MM.1S (cell line): ENCODE measurements around the gene RMI1.
A peak's percentile ranks its signal among the peaks of the same experiment; 100 is the strongest.

ENCODE experiments used
- DNase-seq: peaks from one replicate; pipeline ENCODE4 v3.0.0-alpha.2; 2015
- H2AFZ ChIP-seq: fragments of 300-600 bp; sonication (generic); 2 replicates; pipeline ENCODE4 v1.6.0; 2016; ENCODE audit warnings: antibody characterized with exemption, low read length
- H3F3A ChIP-seq: fragments of 300-600 bp; sonication (generic); 2 replicates; pipeline ENCODE4 v1.6.1; 2016; ENCODE audit warnings: mild to moderate bottlenecking, antibody characterized with exemption, low read length, moderate library complexity, mixed read lengths; ENCODE audit not compliant: insufficient read depth
- H3K27ac ChIP-seq: fragments of 300-600 bp; sonication (generic); 2 replicates; pipeline ENCODE4 v1.5.1; 2016; ENCODE audit warnings: mild to moderate bottlenecking, low read length
- H3K27me3 ChIP-seq: fragments of 300-600 bp; sonication (generic); replicated peaks from 2 replicates; pipeline ENCODE4 v1.6.0; 2016; ENCODE audit warnings: low read length; ENCODE audit not compliant: insufficient read depth
- H3K36me3 ChIP-seq: fragments of 300-600 bp; sonication (generic); replicated peaks from 2 replicates; pipeline ENCODE4 v1.6.1; 2016; ENCODE audit warnings: mild to moderate bottlenecking, low read length, mixed read lengths; ENCODE audit not compliant: insufficient read depth
- H3K4me1 ChIP-seq: fragments of 300-600 bp; sonication (generic); 2 replicates; pipeline ENCODE4 v1.6.1; 2016; ENCODE audit warnings: low read length, mixed read lengths
- H3K4me2 ChIP-seq: fragments of 300-600 bp; sonication (generic); 2 replicates; pipeline ENCODE4 v1.6.0; 2016; ENCODE audit warnings: low read depth, low read length
- H3K4me3 ChIP-seq: fragments of 300-600 bp; sonication (generic); 2 replicates; pipeline ENCODE4 v1.5.1; 2016; ENCODE audit warnings: low read length, mixed read lengths
- H3K79me2 ChIP-seq: fragments of 300-600 bp; sonication (generic); 2 replicates; pipeline ENCODE4 v1.6.1; 2016; ENCODE audit warnings: mixed run types, low read length, mixed read lengths
- H3K9ac ChIP-seq: fragments of 300-600 bp; sonication (generic); 2 replicates; pipeline ENCODE4 v1.6.1; 2016; ENCODE audit warnings: low read length, mixed read lengths
- H3K9me2 ChIP-seq: fragments of 300-600 bp; sonication (generic); replicated peaks from 2 replicates; pipeline ENCODE4 v1.6.1; 2016; ENCODE audit warnings: mild to moderate bottlenecking, low read length, mixed read lengths; ENCODE audit not compliant: insufficient read depth
- H3K9me3 ChIP-seq: fragments of 300-600 bp; sonication (generic); replicated peaks from 2 replicates; pipeline ENCODE4 v1.6.1; 2016; ENCODE audit warnings: mild to moderate bottlenecking, low read length, mixed read lengths; ENCODE audit not compliant: insufficient read depth
- H4K20me1 ChIP-seq: fragments of 300-600 bp; sonication (generic); 2 replicates; pipeline ENCODE4 v1.6.1; 2016; ENCODE audit warnings: mild to moderate bottlenecking, low read length, moderate library complexity, mixed read lengths; ENCODE audit not compliant: insufficient read depth
- EZH2 ChIP-seq: fragments of 300-600 bp; sonication (generic); optimal IDR thresholded peaks from 2 replicates; pipeline ENCODE3; 2017; ENCODE audit warnings: low read depth, mild to moderate bottlenecking, antibody characterized with exemption, low read length, mixed read lengths
- EZH2phosphoT487 ChIP-seq: fragments of 300-600 bp; sonication (generic); IDR thresholded peaks from 2 replicates; pipeline ENCODE4 v1.6.1; 2018; ENCODE audit warnings: antibody characterized with exemption, low read length
- TF ChIP-seq, protein P1 (sequence below): fragments of 300-600 bp; sonication (generic); IDR thresholded peaks from 2 replicates; pipeline ENCODE4 v1.5.1; 2016; ENCODE audit warnings: antibody characterized with exemption, low read length, mixed read lengths

Gene RMI1

DNA sequence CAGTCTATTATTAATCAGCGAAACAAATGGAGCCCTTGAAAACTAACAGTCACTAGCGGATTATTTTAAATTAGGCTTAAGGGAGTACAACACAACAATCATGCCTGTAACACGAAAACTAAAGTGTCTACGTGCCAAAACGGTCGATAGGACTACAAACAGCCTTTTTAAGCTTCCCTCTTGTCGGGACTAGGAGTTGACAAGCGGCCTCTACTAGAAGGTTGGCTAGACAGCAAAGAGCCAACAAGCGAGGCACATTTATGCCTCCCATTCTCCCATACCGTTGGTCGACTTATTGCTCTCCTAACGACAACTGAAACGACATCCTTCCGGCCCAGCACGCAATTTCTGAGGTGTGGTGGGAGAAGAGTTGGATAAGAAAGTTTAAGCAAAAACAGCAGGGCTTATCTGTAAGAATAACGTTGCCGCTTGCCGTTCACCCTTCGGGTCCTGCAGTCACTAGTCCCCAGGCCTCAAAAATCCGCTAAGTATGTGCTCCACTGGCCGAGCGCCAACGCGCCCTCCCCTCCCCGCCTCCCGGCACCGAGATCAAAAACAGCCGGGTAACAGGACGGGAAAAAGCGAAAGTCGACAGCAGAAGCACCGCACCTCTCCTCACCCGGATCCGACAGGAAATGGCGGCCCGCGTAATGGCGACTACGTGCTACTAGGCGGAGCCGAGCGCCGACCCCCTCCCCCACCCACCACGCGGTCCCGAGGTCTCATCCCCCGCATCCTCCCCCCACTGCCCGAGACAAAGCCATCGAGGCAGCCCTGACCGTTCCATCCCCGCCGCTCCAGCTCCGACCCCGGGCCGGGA is 1.4 kb upstream of the RMI1 start:
- Histone ChIP-seq H3F3A (peaks cover 40% of the 10 kb centered on the region), H3K79me2 (peaks cover 98% of the 10 kb centered on the region), H4K20me1 (peaks cover 52% of the 10 kb centered on the region), H3K4me2 (peak overlapping the region; percentile 84), H3K27me3 (no peaks in the 10 kb centered on the region), H3K36me3 (peaks cover 37% of the 10 kb centered on the region), H3K9me2 (no peaks in the 10 kb centered on the region), H3K27ac (peak overlapping the region; percentile 97), H3K4me3 (peak overlapping the region; percentile 100), H3K9me3 (no peaks in the 10 kb centered on the region), H2AFZ (peak overlapping the region; percentile 21; the same call in 1 of the 2 replicates), H3K9ac (peak overlapping the region; percentile 100), H3K4me1 (peaks cover 17% of the 10 kb centered on the region; the same call in 1 of the 2 replicates)
- DNase-seq: peak; percentile 90
- TF ChIP-seq, protein P1, sequence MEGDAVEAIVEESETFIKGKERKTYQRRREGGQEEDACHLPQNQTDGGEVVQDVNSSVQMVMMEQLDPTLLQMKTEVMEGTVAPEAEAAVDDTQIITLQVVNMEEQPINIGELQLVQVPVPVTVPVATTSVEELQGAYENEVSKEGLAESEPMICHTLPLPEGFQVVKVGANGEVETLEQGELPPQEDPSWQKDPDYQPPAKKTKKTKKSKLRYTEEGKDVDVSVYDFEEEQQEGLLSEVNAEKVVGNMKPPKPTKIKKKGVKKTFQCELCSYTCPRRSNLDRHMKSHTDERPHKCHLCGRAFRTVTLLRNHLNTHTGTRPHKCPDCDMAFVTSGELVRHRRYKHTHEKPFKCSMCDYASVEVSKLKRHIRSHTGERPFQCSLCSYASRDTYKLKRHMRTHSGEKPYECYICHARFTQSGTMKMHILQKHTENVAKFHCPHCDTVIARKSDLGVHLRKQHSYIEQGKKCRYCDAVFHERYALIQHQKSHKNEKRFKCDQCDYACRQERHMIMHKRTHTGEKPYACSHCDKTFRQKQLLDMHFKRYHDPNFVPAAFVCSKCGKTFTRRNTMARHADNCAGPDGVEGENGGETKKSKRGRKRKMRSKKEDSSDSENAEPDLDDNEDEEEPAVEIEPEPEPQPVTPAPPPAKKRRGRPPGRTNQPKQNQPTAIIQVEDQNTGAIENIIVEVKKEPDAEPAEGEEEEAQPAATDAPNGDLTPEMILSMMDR: no peak
- TF ChIP-seq EZH2: no peak
- no peak for TF ChIP-seq EZH2phosphoT487

DNA sequence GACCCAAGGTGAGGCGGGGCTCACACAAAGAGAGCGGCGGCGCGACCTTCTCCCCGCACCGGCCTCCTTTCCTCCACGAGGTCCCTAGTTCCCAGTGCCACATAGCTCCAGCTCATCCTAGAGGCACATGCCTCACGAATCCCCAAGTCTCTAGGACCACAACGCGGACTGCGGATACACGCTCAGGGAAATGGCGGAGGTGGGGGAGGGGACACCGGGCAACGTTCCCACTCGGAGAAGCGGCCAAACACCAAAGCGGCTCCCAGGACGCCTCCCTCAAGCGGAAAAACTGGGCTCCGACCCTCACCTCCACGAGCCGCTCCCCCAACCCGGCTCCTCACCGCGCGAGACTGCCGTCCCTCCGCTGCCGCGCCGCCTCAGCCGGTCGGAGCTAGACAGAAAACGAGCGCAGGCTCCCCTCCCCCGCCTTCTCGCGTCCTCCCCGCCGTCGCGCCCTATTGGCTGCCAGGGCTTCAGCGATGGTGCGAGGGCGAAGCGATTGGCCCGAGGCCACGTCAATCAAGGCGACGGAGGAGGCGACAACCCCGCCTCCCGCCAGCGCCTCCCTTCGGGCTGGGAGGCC is 702 bp upstream of the RMI1 start, which contains the start of gene HNRNPK:
Gene HNRNPK (minus strand): TSS at position 404 of the 583 bp plus-strand sequence. CDS start 1,963 bp downstream, outside the sequence.
- H3F3A ChIP-seq: peaks cover 33% of the 10 kb centered on the region
- peaks cover 17% of the 10 kb centered on the region; the same call in 1 of the 2 replicates for H3K4me1 ChIP-seq
- peaks cover 45% of the 10 kb centered on the region for H4K20me1 ChIP-seq

DNA sequence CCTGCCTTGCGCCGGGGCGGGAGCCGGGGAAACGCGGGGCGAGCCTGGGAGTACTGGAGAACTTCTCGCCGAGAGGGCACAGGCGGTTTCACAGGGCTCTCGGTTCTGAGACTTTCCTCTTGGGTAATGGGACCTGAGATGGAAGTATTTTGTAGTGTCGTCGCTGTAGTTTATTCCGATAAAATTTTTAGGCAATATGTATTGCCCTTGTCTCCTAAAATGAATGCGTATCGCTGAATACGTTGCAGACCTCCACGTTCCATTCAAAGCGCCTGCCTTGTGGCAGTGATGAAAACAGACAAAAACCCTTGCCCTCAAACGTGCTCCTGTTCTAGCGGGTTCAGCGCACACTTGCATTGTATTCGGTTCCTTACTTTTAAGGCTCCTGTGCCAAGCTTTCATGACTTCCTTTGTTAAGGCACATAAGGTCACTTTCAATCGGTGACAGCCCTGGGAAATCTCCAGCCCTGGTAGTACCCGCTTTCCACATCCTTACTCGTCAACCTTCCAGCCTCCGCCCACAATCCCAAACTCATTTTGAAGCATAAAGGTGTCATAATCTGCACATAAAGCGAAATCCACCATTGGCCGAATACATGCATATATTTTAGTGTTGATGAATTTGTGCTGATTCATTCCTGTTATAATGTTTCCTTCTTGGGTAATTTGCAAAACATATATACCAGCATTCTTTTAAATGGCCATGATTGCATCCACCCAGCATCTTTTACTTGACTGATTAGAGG is 694 bp downstream of the RMI1 start:
- peak overlapping the region; percentile 96 for H2AFZ ChIP-seq
- no peaks in the 10 kb centered on the region for H3K9me2 ChIP-seq
- peaks cover 16% of the 10 kb centered on the region; the same call in 1 of the 2 replicates for H3K4me1 ChIP-seq
- peak overlapping the region; percentile 97 for H3K27ac ChIP-seq
- peak overlapping the region; percentile 100 for H3K9ac ChIP-seq
- peaks cover 17% of the 10 kb centered on the region for H3K36me3 ChIP-seq
- H3K4me2 ChIP-seq: peak overlapping the region; percentile 87
- peaks cover 24% of the 10 kb centered on the region for H3F3A ChIP-seq
- TF ChIP-seq EZH2phosphoT487 (no peak), EZH2 (no peak)
- TF ChIP-seq, protein P1: no peak
- DNase-seq: peak; percentile 50
- H3K4me3 ChIP-seq: peak overlapping the region; percentile 100
- no peaks in the 10 kb centered on the region for H3K9me3 ChIP-seq
- H3K79me2 ChIP-seq: peaks cover 98% of the 10 kb centered on the region
- H3K27me3 ChIP-seq: no peaks in the 10 kb centered on the region
- peaks cover 35% of the 10 kb centered on the region for H4K20me1 ChIP-seq

More for the DNA sequence above, 702 bp upstream of the RMI1 start, which contains the start of gene HNRNPK:
- Histone ChIP-seq H3K4me2 (peak within 1 kb of the TSS; percentile 87), H3K9me2 (no peaks in the 10 kb centered on the region), H3K9ac (peak within 1 kb of the TSS; percentile 100), H3K27me3 (no peaks in the 10 kb centered on the region), H3K9me3 (no peaks in the 10 kb centered on the region), H3K79me2 (peaks cover 98% of the 10 kb centered on the region), H3K27ac (peak within 1 kb of the TSS; percentile 97), H2AFZ (peak within 1 kb of the TSS; percentile 96), H3K4me3 (peak within 1 kb of the TSS; percentile 100), H3K36me3 (peaks cover 30% of the 10 kb centered on the region)
- peak; percentile 98 for DNase-seq
- TF ChIP-seq, protein P1: no peak
- TF ChIP-seq EZH2: no peak
